SU-DHL-6 (cell line): ENCODE data around the gene BICD1.

ENCODE experiments used
- CTCF ChIP-seq: fragments of 200-600 bp; sonication (generic); IDR thresholded peaks from one replicate; pipeline ENCODE4 v1.5.1; 2017; ENCODE audit warnings: antibody characterized with exemption, mild to moderate bottlenecking, low read length, moderate library complexity; ENCODE audit not compliant: insufficient read depth, poor library complexity, severe bottlenecking
- EZH2phosphoT487 ChIP-seq: fragments of 200-600 bp; sonication (generic), shearing (Covaris generic); conservative IDR thresholded peaks from 2 replicates; pipeline ENCODE4 v1.6.1; 2018; ENCODE audit warnings: mild to moderate bottlenecking, antibody characterized with exemption, low read length, moderate library complexity, mixed read lengths

- TF ChIP-seq EZH2phosphoT487 (no peak), CTCF (no peak)
These were observed 8.9 kb downstream of the BICD1 start for GRCh38 chr12:32115404-32116104.
